B cell (primary cell): ENCODE measurements around the gene DYRK1A. TPM values are rescaled to one million over a fixed set of nuclear protein-coding genes. Genes with fewer than 3 reads are reported as not detected.
A peak's percentile ranks its signal among the peaks of the same experiment; 100 is the strongest.

ENCODE experiments used
- ATAC-seq: fragments of 200-7000 bp; cut with Tn5 transposase; one replicate; pipeline ENCODE4 v1.10.0; 2021; ENCODE audit warnings: low read depth, mild to moderate bottlenecking, moderate number of reproducible peaks, moderate library complexity
- CTCF ChIA-PET: fragments of 350-600 bp; sonication (Branson Sonifier 250); formaldehyde crosslinking; loops from one replicate; lab custom pipeline; 2021; ENCODE audit warnings: antibody characterized with exemption, inconsistent platforms; lab: Charles Lee
- POLR2A ChIA-PET: fragments of 350-600 bp; sonication (Branson Sonifier 250); formaldehyde crosslinking; loops from one replicate; lab custom pipeline; 2021; ENCODE audit warnings: antibody characterized with exemption; lab: Charles Lee
- DNase-seq: peaks from one replicate; pipeline ENCODE4 v3.0.0; 2013
- H2AFZ ChIP-seq: 2 replicates; pipeline ENCODE4 v1.6.1; 2012; ENCODE audit warnings: mild to moderate bottlenecking, low read depth, low read length; ENCODE audit not compliant: insufficient read depth, poor library complexity, severe bottlenecking
- H3K27ac ChIP-seq, 2 donors: 1 replicate in 1 of 2; 2 replicates in 1 of 2; pipeline ENCODE4 v1.5.1; 2012 to 2013; ENCODE audit warnings: low read length in 2 of 2, mild to moderate bottlenecking in 2 of 2, moderate library complexity in 1 of 2
- H3K27me3 ChIP-seq, 4 experiments: fragments of 200-600 bp in 1 of 4; sonication (generic) in 1 of 4; replicated peaks in 1 of 4; 1 replicate in 2 of 4; 2 replicates in 2 of 4; pipeline versions ENCODE4 v1.6.1 to v1.7.0; 2013 to 2016; ENCODE audit warnings: low read length in 3 of 4, mild to moderate bottlenecking in 2 of 4, mixed read lengths in 1 of 4, moderate library complexity in 1 of 4; ENCODE audit not compliant: insufficient read depth in 4 of 4, control insufficient read depth in 3 of 4; ENCODE audit errors: control extremely low read depth in 1 of 4
- H3K36me3 ChIP-seq, 2 experiments: replicated peaks in 1 of 2; 1 replicate in 1 of 2; 2 replicates in 1 of 2; pipeline versions ENCODE4 v1.6.1 to v1.7.1; 2013; ENCODE audit warnings: low read length in 1 of 2; ENCODE audit not compliant: insufficient read depth in 2 of 2, control insufficient read depth in 1 of 2; ENCODE audit errors: control extremely low read depth in 1 of 2, extremely low read depth in 1 of 2
- H3K4me1 ChIP-seq, 2 donors: fragments of 200-600 bp in 1 of 2; sonication (generic) in 1 of 2; 1 replicate in 1 of 2; 2 replicates in 1 of 2; pipeline versions ENCODE4 v1.5.1 to v1.6.1; 2013 to 2017; ENCODE audit warnings: low read length in 2 of 2; ENCODE audit not compliant: control insufficient read depth in 2 of 2, insufficient read depth in 2 of 2
- H3K4me2 ChIP-seq: replicated peaks from 2 replicates; pipeline ENCODE3; 2012; ENCODE audit warnings: mild to moderate bottlenecking, low read depth, low read length; ENCODE audit not compliant: poor library complexity, severe bottlenecking
- H3K4me3 ChIP-seq, 5 experiments: fragments of 200-600 bp in 1 of 5; sonication (generic) in 1 of 5; 1 replicate in 3 of 5; 2 replicates in 2 of 5; pipeline versions ENCODE4 v1.5.1 to v1.7.0; 2011 to 2016; ENCODE audit warnings: low read length in 4 of 5, mild to moderate bottlenecking in 4 of 5, low read depth in 2 of 5, control low read depth in 1 of 5, moderate library complexity in 1 of 5; ENCODE audit not compliant: insufficient read depth in 1 of 5; ENCODE audit errors: control extremely low read depth in 1 of 5, extremely low read depth in 1 of 5
- H3K79me2 ChIP-seq: fragments of 200-600 bp; sonication (generic); one replicate; pipeline ENCODE4 v1.6.0; 2016; ENCODE audit warnings: low read length; ENCODE audit not compliant: control insufficient read depth, insufficient read depth
- H3K9ac ChIP-seq: fragments of 200-600 bp; sonication (generic); 2 replicates; pipeline ENCODE4 v1.6.1; 2017; ENCODE audit warnings: mild to moderate bottlenecking, low read length, moderate library complexity
- H3K9me3 ChIP-seq, 3 donors: one replicate each; pipeline versions ENCODE4 v1.6.1 to v1.7.1; 2013; ENCODE audit warnings: low read length in 2 of 3; ENCODE audit not compliant: control insufficient read depth in 2 of 3, insufficient read depth in 1 of 3; ENCODE audit errors: control extremely low read depth in 1 of 3
- H4K20me1 ChIP-seq: 2 replicates; pipeline ENCODE4 v1.6.0; 2012; ENCODE audit warnings: mild to moderate bottlenecking, low read length; ENCODE audit not compliant: insufficient read depth, control insufficient read depth, poor library complexity, severe bottlenecking
- H3K27ac Mint-ChIP-seq: one replicate; pipeline ENCODE4 v1.8.0; 2021; ENCODE audit warnings: mixed read lengths
- H3K27me3 Mint-ChIP-seq: one replicate; pipeline ENCODE4 v1.8.0; 2021; ENCODE audit warnings: mixed read lengths
- H3K4me1 Mint-ChIP-seq: one replicate; pipeline ENCODE4 v1.8.0; 2021; ENCODE audit warnings: mixed read lengths
- H3K4me3 Mint-ChIP-seq: one replicate; pipeline ENCODE4 v1.8.0; 2021; ENCODE audit warnings: mixed read lengths
- H3K9me3 Mint-ChIP-seq: one replicate; pipeline ENCODE4 v1.8.0; 2022; ENCODE audit warnings: mixed read lengths; ENCODE audit not compliant: insufficient read depth
- EZH2 ChIP-seq: IDR thresholded peaks from 2 replicates; pipeline ENCODE4 v1.6.1; 2012; ENCODE audit warnings: borderline replicate concordance, low read depth, mild to moderate bottlenecking, moderate library complexity, low read length; ENCODE audit not compliant: insufficient read depth, poor library complexity, severe bottlenecking
- WGBS: methylation state at CpG from one replicate; pipeline ENCODE4 v1.1.5; 2013; ENCODE audit warnings: missing lambda C conversion rate; ENCODE audit not compliant: insufficient coverage; 5-methylcytosine and 5-hydroxymethylcytosine counted together
- intact Hi-C: fragments of 100-400 bp; cut with micrococcal nuclease; formaldehyde crosslinking; loops from one replicate; pipeline ENCODE4 v1.10.0; 2022
- polyA plus RNA-seq: library from polyadenylated mRNA; depleted of rRNA; stranded (reverse); fragments of >200 nt; gene quantifications from 2 replicates; pipeline ENCODE4 v1.2.3, GENCODE V29; 2012
- total RNA-seq, 2 donors: library from RNA; stranded (reverse); fragments of 120-200 nt in 1 of 2; gene quantifications; 1 replicate in 1 of 2; 2 replicates in 1 of 2; pipeline versions ENCODE4 v1.2.3 to v1.2.4, GENCODE V29; 2013 to 2022
- TF ChIP-seq, protein P1 (sequence below): fragments of 200-600 bp; IDR thresholded peaks from one replicate; pipeline ENCODE4 v1.8.0; 2022; ENCODE audit warnings: antibody characterized with exemption, mild to moderate bottlenecking

DYRK1A gene
- total and polyA plus RNA-seq, 2 donors (not counting 1 experiment from before 2014, with no cell fraction given): 46.6 to 147 TPM

DNA sequence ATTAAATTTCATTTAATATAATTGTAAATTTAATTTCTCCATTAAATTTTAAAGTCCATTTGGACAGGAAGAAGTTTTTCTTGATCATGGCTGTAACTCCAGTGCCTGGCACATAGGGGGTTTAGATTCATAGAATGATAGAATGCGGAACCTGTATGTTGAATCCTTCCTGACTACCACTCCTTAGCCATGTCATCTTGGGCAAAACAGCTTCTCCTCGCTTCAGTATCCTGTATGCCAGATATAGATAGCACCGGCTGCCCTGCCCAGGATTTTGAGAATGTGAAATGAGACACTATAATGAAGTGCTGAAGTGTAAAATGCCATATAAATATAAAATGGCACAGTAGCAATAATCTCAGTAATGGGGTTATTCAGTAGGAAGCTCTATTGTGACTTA lies 6.4 kb downstream of the DYRK1A start:
- ATAC-seq (no peak), DNase-seq (no peak)
- Mint-ChIP-seq H3K27ac (no peak overlapping the region), H3K4me3 (peak overlapping the region; percentile 49), H3K4me1 (peaks cover 86% of the 10 kb centered on the region), H3K27me3 (no peaks in the 10 kb centered on the region), H3K9me3 (no peaks in the 10 kb centered on the region)
- H3K9ac ChIP-seq: no peak overlapping the region
- no peak overlapping the region for H2AFZ ChIP-seq
- WGBS: no CpG with 5 or more reads among the region's 3 CpGs
- H4K20me1 ChIP-seq: peaks cover 81% of the 10 kb centered on the region
- CTCF ChIA-PET: interaction anchor here (1.3 kb wide), 1 partner anchor 9 kb away, joined by 3 read pairs; no protein-coding TSS in a partner anchor
- peaks cover 100% of the 10 kb centered on the region for H3K79me2 ChIP-seq
- H3K4me3 ChIP-seq: no peak overlapping the region
- H3K4me2 ChIP-seq: peak overlapping the region; percentile 7
- H3K27me3 ChIP-seq: no peaks in the 10 kb centered on the region
- H3K4me1 ChIP-seq: peaks cover 64 to 81% of the 10 kb centered on the region in 2 donors
- intact Hi-C loops: loop anchor here (5.0 kb wide), 1 partner anchor 34 kb away; no protein-coding TSS in a partner anchor
- POLR2A ChIA-PET: no interaction called here
- H3K36me3 ChIP-seq: peaks cover 0 to 5% of the 10 kb centered on the region in 2 experiments
- H3K27ac ChIP-seq: peak overlapping the region in 1 of 2 donors; percentile 55
- H3K9me3 ChIP-seq: no peaks in the 10 kb centered on the region
- TF ChIP-seq EZH2: no peak
- TF ChIP-seq, protein P1, sequence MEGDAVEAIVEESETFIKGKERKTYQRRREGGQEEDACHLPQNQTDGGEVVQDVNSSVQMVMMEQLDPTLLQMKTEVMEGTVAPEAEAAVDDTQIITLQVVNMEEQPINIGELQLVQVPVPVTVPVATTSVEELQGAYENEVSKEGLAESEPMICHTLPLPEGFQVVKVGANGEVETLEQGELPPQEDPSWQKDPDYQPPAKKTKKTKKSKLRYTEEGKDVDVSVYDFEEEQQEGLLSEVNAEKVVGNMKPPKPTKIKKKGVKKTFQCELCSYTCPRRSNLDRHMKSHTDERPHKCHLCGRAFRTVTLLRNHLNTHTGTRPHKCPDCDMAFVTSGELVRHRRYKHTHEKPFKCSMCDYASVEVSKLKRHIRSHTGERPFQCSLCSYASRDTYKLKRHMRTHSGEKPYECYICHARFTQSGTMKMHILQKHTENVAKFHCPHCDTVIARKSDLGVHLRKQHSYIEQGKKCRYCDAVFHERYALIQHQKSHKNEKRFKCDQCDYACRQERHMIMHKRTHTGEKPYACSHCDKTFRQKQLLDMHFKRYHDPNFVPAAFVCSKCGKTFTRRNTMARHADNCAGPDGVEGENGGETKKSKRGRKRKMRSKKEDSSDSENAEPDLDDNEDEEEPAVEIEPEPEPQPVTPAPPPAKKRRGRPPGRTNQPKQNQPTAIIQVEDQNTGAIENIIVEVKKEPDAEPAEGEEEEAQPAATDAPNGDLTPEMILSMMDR: no peak

DNA sequence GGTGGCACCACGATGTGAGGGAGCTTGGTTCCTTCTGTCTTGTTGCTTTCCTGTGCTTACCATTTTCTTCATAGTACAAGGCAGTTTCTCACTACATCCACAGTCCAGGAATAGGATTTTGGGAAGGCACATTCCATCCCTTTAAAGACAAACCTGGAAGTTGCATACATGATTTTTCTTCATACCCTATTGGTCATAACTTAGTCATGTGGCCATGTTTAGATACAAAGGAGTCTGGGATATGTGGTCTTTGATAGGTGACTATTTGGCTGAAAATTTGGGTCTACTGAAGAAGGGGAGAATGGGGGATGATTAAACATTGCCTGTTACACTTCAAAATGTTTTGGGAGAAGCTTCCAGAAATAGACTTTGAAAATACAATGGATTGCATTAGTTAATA lies 7.0 kb downstream of the DYRK1A start:
- H3K4me1 ChIP-seq: peaks cover 65 to 85% of the 10 kb centered on the region in 2 donors
- no peak overlapping the region for H2AFZ ChIP-seq
- H3K9ac ChIP-seq: no peak overlapping the region
- peaks cover 100% of the 10 kb centered on the region for H3K79me2 ChIP-seq
- ChIA-PET CTCF (interaction anchor here (1.3 kb wide), 1 partner anchor 8 kb away, joined by 3 read pairs; no protein-coding TSS in a partner anchor), POLR2A (no interaction called here)
- intact Hi-C loops: loop anchor here (5.0 kb wide), 1 partner anchor 34 kb away; no protein-coding TSS in a partner anchor
- H3K4me2 ChIP-seq: peak overlapping the region; percentile 7
- Mint-ChIP-seq H3K9me3 (no peaks in the 10 kb centered on the region), H3K27me3 (no peaks in the 10 kb centered on the region), H3K4me1 (peaks cover 86% of the 10 kb centered on the region), H3K4me3 (peak overlapping the region; percentile 49), H3K27ac (peak overlapping the region; percentile 28)
- H3K9me3 ChIP-seq: no peaks in the 10 kb centered on the region
- peak overlapping the region in 1 of 2 donors; percentile 55 for H3K27ac ChIP-seq
- no CpG with 5 or more reads among the region's 1 CpG for WGBS
- DNase-seq: no peak
- H3K36me3 ChIP-seq: peaks cover 0 to 5% of the 10 kb centered on the region in 2 experiments
- no peak for TF ChIP-seq EZH2
- TF ChIP-seq, protein P1: no peak
- no peaks in the 10 kb centered on the region for H3K27me3 ChIP-seq
- no peak for ATAC-seq
- H3K4me3 ChIP-seq: no peak overlapping the region
- peaks cover 82% of the 10 kb centered on the region for H4K20me1 ChIP-seq
